Measurements from ENCODE around the gene RNF207.

RNF207 gene

GRCh38 chr1:6205849-6206519 lies at the start of gene RNF207:
Gene RNF207, plus strand, starts transcription at chr1:6206119. Its CDS starts 417 bp downstream, at chr1:6206536.
- DNase-seq (ENCODE audit: low read depth) = peak; percentile 80

GRCh38 chr1:6157132-6157527 lies 48.8 kb upstream of the RNF207 start:
- peak; percentile 9 for DNase-seq (ENCODE audit: low read depth)

- peak; percentile 39 for DNase-seq (ENCODE audit: low read depth)
Observed at GRCh38 chr1:6157528-6158174, 48.3 kb upstream of the RNF207 start.

- no peak for DNase-seq (ENCODE audit: low read depth)
Observed at GRCh38 chr1:6158181-6158580, 47.7 kb upstream of the RNF207 start.

- no peak for DNase-seq (ENCODE audit: low read depth)
Observed at GRCh38 chr1:6162341-6162740, 43.6 kb upstream of the RNF207 start.

GRCh38 chr1:6162773-6163172 lies 43.1 kb upstream of the RNF207 start:
- no peak for DNase-seq (ENCODE audit: low read depth)

GRCh38 chr1:6163191-6163972 lies 42.5 kb upstream of the RNF207 start:
- no peak for DNase-seq (ENCODE audit: low read depth)

GRCh38 chr1:6163973-6164617 lies 41.8 kb upstream of the RNF207 start:
- DNase-seq (ENCODE audit: low read depth) = no peak

- DNase-seq (ENCODE audit: low read depth) = no peak
Observed at GRCh38 chr1:6165027-6165426, 40.9 kb upstream of the RNF207 start.

- no peak for DNase-seq (ENCODE audit: low read depth)
Observed at GRCh38 chr1:6165441-6165985, 40.4 kb upstream of the RNF207 start.

GRCh38 chr1:6166221-6166620 lies 39.7 kb upstream of the RNF207 start:
- no peak for DNase-seq (ENCODE audit: low read depth)

GRCh38 chr1:6166655-6167390 lies 39.1 kb upstream of the RNF207 start:
- no peak for DNase-seq (ENCODE audit: low read depth)

- no peak for DNase-seq (ENCODE audit: low read depth)
Observed at GRCh38 chr1:6167391-6168303, 38.3 kb upstream of the RNF207 start.

- DNase-seq (ENCODE audit: low read depth) = no peak
Observed at GRCh38 chr1:6168947-6169586, 36.9 kb upstream of the RNF207 start.

- no peak for DNase-seq (ENCODE audit: low read depth)
Observed at GRCh38 chr1:6170116-6170741, 35.7 kb upstream of the RNF207 start.

GRCh38 chr1:6170742-6171201 lies 35.1 kb upstream of the RNF207 start:
- DNase-seq (ENCODE audit: low read depth) = no peak

- DNase-seq (ENCODE audit: low read depth) = peak; percentile 31
Observed at GRCh38 chr1:6171548-6172124, 34.3 kb upstream of the RNF207 start.

- DNase-seq (ENCODE audit: low read depth) = no peak
Observed at GRCh38 chr1:6172549-6172948, 33.4 kb upstream of the RNF207 start.
